Measurements from ENCODE around the gene SF3B2.
"Not testable (repeated sequence)": the region's sequence is repeated elsewhere in the genome, so short reads cannot be mapped to it uniquely, and the experiment has no call there.

Gene SF3B2

GRCh38 chr11:66017321-66017720, 34.8 kb upstream of the SF3B2 start:
- DNase-seq (ENCODE audit: low spot score), result no peak

GRCh38 chr11:66020212-66020611, 32.0 kb upstream of the SF3B2 start:
- DNase-seq (ENCODE audit: low spot score), result no peak

- no peak for DNase-seq (ENCODE audit: low spot score)
Observed at GRCh38 chr11:66020618-66021357, 31.4 kb upstream of the SF3B2 start.

- DNase-seq (ENCODE audit: low spot score), result peak; percentile 57
Observed at GRCh38 chr11:66022401-66023185, 29.6 kb upstream of the SF3B2 start.

GRCh38 chr11:66023186-66023440, 29.1 kb upstream of the SF3B2 start:
- not testable (repeated sequence) for DNase-seq (ENCODE audit: low spot score)

GRCh38 chr11:66026017-66026529, 26.1 kb upstream of the SF3B2 start, which contains the start of gene CATSPER1:
Gene CATSPER1 (minus strand): TSS chr11:66026479. CDS start chr11:66026379, 100 bp downstream.
- no peak for DNase-seq (ENCODE audit: low spot score)

- DNase-seq (ENCODE audit: low spot score), result no peak
Observed at GRCh38 chr11:66032957-66033735, 19.0 kb upstream of the SF3B2 start.

GRCh38 chr11:66035653-66036333, 16.4 kb upstream of the SF3B2 start:
- DNase-seq (ENCODE audit: low spot score), result no peak

GRCh38 chr11:66036334-66036710, 15.8 kb upstream of the SF3B2 start:
- DNase-seq (ENCODE audit: low spot score), result no peak

GRCh38 chr11:66037327-66037726, 14.8 kb upstream of the SF3B2 start:
- DNase-seq (ENCODE audit: low spot score), result no peak

- no peak for DNase-seq (ENCODE audit: low spot score)
Observed at GRCh38 chr11:66039765-66040164, 12.4 kb upstream of the SF3B2 start.

- no peak for DNase-seq (ENCODE audit: low spot score)
Observed at GRCh38 chr11:66042227-66042995, 9.8 kb upstream of the SF3B2 start.

- no peak for DNase-seq (ENCODE audit: low spot score)
Observed at GRCh38 chr11:66042996-66043906, 8.9 kb upstream of the SF3B2 start.

- no peak for DNase-seq (ENCODE audit: low spot score)
Observed at GRCh38 chr11:66044757-66045156, 7.4 kb upstream of the SF3B2 start.

GRCh38 chr11:66045177-66045639, 7.0 kb upstream of the SF3B2 start:
- peak; percentile 79 for DNase-seq (ENCODE audit: low spot score)

- no peak for DNase-seq (ENCODE audit: low spot score)
Observed at GRCh38 chr11:66046901-66047300, 5.3 kb upstream of the SF3B2 start.

GRCh38 chr11:66047541-66048365, 4.4 kb upstream of the SF3B2 start:
- DNase-seq (ENCODE audit: low spot score), result no peak

- DNase-seq (ENCODE audit: low spot score), result no peak
Observed at GRCh38 chr11:66048547-66049323, 3.4 kb upstream of the SF3B2 start, which contains the start of gene GAL3ST3. Gene GAL3ST3 (minus strand): TSS chr11:66049161. CDS start chr11:66045415, 3,746 bp downstream.
